Germinal center (tissue), 1 donor: ENCODE measurements around the gene STK11IP.

Experiments
- DNase-seq: peaks from one replicate; pipeline ENCODE4 v3.0.0; 2012; ENCODE audit warnings: mixed read lengths, low spot score

STK11IP gene

GRCh38 chr2:219616550-219616949 is 18.9 kb downstream of the STK11IP start:
- DNase-seq = no peak

GRCh38 chr2:219618733-219619122 is 21.1 kb downstream of the STK11IP start:
- no peak for DNase-seq

- DNase-seq = no peak
Observed at GRCh38 chr2:219619235-219619634, 21.6 kb downstream of the STK11IP start.

DNA sequence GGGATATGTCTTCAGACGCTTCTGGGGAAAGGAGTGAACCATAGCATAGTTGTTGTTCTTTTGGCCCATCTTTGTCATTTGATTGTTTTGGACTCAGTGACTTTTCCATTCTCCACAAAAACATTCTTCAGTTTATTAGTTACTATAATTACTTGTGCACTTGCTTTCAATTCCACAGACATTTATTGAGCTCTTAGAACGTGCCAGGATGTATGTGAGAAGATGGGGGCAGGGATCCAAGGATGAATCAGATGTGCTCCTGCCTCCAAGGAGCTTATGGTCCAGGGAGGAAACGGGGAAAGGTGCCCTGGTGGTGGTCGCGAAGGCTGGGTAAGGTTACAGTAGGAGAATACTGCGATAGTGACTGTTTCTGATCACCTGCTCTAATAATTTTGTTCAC is 22.9 kb downstream of the STK11IP start:
- no peak for DNase-seq

DNA sequence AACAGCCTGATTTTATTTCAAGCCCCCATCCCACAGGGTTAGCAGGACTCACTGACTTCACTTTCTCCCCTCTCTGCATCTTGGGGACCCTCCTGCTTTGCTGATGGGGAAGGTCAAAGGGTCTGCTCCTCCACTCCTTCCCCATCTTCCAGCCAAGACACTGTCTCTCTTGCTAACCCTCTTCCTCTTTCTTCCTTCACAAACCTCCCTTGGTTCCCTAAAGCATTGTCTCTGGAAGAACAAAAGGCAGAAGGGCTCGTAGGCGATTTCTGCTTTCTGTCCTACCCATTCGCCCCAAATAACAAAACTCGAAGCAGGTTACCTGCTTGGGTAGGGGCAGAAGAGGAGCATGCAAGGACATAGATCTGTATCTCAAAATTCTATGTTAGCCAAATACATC is 24.3 kb downstream of the STK11IP start:
- no peak for DNase-seq

DNA sequence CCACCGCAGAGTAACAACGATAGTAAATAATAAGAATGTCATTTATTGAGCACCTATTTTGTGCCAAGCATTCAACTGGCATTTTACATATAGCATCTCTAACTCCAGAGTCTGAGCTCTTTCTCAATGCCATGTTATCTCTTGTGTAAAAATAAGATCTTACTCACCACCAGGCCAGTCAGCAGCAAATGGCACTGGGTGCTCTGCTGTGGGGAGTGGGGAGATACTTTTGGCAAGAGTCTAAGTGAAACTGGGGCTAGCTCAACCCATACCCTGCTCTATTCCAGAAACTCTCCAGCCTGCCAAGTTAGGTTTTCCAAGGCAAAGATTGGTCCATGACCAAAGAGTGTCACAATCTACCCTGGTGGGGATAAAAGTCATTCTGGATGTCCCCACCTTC is 24.8 kb downstream of the STK11IP start:
- no peak for DNase-seq

- no peak for DNase-seq
Observed at GRCh38 chr2:219624565-219624964, 26.9 kb downstream of the STK11IP start.

DNA sequence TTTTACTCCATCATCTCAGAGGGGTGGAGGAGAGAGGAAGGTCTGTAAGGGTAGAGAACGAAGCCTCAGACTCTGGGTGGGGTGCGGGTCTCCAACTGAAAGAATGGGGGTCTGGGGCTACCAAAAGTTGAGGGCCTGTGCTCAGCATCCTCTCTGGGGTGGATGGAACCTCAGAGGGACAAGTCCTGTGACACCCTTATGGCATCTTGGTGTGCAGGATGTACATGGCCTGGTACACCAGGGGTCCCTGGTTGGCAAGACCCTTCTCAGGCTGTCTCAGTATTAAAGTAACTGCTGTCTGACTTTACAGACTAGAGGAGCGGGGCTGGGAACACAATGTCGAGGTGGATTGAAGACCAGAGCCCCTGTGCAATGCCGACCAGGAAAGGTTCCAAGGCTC is 27.5 kb downstream of the STK11IP start:
- DNase-seq = no peak

GRCh38 chr2:219626540-219626939 is 28.9 kb downstream of the STK11IP start:
- DNase-seq = no peak

DNA sequence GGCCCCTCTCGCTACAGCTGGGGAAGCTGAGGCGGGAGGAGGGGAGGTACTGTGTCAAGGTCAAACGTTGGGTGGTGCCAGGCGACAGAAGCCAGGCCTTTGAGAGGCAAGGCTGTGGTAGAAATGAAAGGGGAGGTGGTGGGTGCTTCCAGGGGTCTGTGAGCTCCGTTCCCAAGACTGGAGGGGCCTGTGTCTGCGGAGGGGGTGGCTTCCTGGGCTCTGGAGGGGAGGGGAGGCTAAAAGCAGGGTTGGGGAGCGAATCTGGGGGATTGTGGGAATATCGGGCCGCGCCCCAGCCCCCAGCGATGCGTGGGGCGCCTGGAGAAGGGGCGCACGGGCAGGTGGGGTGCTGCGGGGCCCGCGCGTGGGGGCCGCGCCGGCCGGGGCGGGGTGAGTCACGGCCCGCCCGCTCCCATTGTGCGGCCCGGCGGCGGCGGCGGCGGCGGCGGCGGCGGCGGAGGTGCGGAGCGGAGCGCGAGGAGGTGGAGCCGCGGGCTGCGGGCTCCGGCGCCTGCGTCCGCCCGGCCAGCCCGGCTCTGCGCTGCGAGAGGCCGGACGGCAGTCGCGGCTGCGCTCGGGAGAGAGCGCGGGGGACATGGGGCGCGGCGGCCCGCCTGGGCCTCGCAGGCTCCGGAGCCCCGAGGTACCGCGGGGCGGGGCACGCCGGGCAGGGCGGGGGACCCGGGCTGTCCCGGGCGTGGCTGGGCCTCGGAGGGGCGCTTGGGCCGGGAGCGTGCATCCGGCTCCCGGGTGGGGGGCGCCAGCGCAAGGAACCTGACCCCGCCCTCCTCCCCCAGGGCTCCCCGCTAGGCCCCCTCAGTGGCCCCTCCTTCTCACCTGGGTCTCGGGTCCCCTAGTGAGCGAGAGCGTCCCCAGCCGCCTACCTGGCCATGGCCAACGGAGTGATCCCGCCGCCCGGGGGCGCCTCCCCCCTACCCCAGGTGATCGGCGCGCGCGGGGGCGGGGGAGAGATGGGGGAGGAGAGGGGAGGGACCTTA is 29.7 kb downstream of the STK11IP start, which contains the start of gene SLC4A3:
Gene SLC4A3 (plus strand): TSS at position 528 of the 998 bp plus-strand sequence. CDS start 363 bp downstream, at position 891.
- DNase-seq = peak; percentile 47

DNA sequence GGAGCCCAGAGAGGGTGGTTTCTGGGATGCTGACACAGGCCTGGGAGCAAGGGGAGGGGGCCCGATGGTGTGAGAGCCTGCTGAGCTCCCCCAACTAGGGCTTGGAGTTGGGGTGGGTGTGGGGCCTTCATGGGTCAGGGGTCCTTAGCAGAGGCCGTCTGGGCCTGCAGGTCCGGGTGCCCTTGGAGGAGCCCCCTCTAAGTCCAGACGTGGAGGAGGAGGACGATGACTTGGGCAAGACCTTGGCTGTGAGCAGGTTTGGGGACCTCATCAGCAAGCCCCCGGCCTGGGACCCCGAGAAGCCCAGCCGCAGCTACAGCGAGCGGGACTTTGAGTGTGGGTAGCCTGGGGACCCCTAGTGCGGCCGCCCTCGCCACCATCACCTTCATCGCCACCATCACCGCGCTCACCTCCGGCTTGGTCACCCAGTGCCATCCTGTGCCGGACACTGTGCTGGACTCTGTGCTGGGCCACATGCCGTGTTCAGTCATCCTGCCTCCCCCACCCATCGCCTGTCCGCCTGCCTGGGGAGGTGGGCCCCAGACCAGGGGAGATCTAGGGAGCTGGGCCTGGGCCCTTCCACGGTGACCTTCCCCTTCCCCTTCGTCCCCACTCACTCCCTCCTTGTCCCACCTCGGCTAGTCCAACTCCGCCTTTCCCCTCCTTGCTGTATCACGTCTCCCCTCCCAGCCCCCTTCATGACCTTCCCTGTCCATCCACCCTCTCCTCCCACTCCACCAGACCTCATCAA is 30.8 kb downstream of the STK11IP start:
- no peak for DNase-seq

GRCh38 chr2:219628986-219629901 is 31.6 kb downstream of the STK11IP start:
- no peak for DNase-seq

DNA sequence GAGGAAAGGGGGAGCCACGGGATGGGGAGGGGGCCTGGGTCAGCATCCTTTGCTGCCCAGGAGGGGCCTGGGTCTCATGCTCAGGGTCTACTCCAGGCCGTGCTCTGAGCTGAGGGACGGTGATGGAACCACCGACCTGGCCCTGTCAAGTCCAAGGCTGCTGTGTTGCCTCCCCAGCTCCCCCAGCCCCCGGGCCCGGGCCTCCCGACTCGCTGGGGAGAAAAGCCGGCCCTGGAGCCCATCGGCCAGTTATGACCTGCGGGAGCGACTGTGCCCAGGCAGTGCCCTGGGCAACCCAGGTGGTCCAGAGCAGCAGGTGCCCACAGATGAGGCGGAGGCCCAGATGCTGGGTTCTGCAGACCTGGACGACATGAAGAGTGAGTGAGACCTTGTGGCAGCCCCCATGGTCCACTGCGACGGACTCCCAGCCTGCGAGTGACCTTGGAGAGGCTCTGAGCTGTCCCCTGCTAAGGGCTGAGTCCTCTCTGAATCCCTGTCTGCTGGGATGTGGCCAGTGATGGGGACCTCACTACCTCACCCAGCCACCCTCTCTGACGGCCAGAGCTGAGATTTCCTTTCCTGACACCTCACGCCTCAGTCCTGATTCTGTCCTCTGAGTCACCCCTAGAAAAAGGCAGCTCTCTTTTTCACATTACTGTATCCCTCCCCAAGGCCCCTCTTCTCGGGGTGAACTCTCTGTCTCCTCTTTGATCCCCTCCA is 32.5 kb downstream of the STK11IP start:
- DNase-seq = no peak

DNA sequence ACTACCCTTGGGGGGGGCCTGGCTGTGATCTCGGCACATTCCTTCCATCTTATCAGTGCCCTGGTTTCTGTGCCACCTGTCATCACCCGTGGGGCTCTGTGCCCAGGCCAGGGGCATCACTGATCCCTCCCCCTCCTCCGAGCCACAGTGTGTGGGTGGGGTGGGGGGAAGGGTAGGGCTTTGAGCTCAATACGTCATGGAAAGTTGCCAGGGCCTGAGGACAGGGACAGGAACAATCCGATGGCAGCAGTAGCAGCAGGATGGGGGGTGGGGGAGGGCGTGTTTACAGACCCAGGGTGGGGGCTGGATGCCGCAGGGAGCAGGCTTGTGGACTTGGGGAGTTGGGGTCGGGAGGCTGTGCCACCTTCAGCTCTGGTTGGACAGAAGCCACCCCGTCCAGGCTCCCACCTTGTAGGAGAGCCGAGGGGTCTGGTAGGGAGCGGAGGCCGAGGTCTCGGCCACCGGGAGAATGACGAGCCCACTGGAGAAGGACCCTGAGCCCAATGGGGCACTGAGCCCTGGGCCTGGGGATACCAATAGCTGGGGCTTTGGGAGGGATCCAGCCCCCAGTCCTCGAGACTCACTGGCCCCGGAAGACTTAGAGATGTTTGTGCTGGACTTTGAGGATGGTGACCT is 33.2 kb downstream of the STK11IP start:
- DNase-seq = no peak

DNA sequence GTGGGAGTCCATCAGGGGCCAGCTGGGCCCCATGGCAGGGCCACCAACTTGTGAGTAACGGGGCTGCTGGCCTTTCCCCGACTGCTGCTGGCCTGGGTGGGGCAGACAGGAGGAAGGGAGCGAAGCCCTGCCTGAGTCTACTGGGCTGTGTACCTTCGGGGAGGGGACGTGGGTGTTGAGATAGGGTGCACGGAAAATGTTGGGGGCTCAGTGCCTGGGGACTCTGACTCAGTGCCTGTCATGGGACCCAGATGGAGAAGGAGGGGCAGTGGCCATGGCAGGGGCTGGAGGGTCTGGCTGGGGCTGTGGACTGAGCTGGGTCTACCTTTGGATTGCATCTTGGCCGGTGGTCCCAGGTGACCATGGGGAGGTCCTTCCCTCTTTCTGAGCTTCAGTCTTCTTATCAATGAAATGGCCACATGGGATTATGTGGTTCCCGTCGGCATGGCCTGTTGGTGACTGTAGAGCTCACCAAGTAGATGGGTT is 33.8 kb downstream of the STK11IP start:
- DNase-seq = no peak

DNA sequence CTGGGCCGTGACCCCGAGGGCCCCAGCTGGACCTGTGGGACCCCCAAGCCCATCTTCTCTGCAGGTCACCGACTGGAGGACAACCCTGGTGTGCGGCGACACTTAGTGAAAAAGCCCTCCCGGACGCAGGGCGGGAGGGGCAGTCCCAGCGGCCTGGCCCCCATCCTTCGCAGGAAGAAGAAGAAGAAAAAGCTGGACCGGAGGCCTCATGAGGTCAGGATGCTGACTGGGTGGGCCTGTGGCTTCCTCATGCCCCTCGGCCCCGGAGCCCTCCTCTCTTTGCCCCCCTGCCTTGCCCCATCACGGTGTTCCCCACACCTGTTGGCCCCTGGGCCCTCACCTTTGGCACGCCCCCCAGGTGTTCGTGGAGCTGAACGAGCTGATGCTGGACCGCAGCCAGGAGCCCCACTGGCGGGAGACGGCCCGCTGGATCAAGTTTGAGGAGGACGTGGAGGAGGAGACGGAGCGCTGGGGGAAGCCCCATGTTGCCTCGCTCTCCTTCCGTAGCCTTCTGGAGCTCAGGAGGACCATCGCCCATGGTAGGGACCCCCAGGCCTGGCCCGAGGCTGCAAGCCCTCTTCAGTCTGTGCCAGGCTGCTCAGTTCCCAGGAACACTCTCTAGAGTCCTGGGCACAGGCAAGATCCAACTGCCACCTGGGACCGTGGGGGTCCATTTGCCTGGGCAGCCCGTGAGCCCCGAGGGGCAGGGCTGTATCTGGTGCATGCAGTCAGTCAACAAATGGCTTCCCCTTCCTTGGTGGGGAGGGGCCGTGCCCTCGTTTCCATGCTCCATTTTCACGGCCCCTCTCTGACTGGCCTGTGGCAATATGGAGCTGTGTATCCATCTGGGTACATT is 34.5 kb downstream of the STK11IP start:
- no peak for DNase-seq

DNA sequence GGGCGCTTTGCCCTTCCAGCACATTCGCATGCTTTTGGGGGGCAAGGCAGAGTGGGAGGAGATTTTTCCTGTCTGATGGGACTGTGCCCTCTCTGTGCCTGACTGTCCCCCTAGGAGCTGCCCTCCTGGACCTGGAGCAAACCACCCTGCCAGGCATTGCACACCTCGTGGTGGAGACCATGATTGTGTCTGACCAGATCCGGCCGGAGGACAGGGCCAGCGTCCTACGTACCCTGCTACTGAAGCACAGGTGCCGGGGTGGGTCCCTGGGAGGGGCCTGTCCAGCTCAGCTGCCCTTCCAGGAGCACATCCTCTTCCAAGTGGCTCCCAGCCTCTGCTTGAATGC is 35.1 kb downstream of the STK11IP start:
- DNase-seq = no peak

DNA sequence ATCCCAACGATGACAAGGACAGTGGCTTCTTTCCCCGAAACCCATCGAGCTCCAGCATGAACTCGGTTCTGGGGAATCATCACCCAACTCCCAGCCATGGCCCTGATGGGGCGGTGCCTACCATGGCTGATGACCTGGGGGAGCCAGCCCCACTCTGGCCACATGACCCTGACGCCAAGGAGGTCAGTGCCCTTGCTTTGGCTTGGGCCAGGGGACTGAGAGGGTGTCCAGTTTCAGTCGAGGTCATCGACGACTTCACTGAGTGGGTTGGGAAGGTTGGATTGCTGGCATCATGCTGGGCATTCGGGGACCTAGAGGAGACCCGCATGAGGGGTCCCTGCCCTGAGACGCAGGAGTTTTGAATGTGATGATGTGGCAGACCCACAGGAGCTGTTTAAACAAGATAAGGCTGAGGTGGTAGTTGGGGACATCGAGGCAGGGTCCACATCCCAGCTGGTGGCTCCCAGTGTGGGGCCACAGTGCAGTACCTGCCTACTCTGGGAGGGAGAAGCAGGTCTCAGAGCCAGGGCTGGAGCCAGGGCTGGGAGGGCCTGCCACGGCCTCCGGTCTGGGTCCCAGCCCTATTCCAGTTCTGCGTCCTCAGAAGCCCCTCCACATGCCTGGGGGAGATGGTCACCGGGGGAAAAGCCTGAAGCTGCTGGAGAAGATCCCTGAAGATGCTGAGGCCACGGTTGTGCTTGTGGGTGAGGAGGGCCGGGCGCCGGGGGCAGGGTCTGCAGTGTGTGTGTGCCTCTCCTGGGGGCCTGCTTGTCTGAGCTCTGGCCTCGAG is 35.8 kb downstream of the STK11IP start:
- DNase-seq = no peak
